SH-SY5Y (cell line): ENCODE data around the gene OSBPL10.

Source experiments
- GATA2 ChIP-seq: IDR thresholded peaks from 2 replicates; pipeline ENCODE4 v1.6.1; 2011; ENCODE audit warnings: mild to moderate bottlenecking, low read depth, low read length
- GATA3 ChIP-seq: IDR thresholded peaks from 2 replicates; pipeline ENCODE4 v1.6.1; 2011; ENCODE audit warnings: low read depth, mild to moderate bottlenecking, low read length, moderate library complexity

DNA sequence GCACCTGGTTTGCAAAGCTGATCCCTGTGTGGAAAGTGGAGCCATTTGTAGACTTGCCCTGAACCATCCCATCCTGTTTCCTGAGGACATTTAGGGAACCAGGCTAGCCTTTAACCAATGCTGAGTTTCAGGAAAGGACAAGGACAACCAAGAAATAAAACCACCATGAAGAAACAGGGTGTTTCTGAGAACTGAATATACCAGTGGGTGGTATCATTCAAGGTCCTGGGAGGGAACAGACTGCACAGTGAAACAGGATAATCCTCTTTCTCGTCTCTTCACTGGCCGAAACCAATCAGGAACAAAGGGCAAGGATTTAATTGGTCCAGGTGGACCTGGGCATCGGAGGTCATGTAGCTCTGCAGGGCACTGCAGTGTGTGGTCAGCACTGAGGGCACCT lies 22.3 kb upstream of the OSBPL10 start:
- TF ChIP-seq GATA3 (no peak), GATA2 (no peak)
